SJCRH30 (cell line): ENCODE measurements around the gene ZNF580. TPM values are rescaled to one million over a fixed set of nuclear protein-coding genes. Genes with fewer than 3 reads are reported as not detected.

Experiments used
- DNase-seq, 2 experiments: peaks; one replicate each; pipeline ENCODE4 v3.0.0-alpha.2; 2015 to 2020
- H3K27ac ChIP-seq: fragments of 250-450 bp; sonication (Bioruptor Pico); 2 replicates; pipeline ENCODE4 v1.5.1; 2020; ENCODE audit warnings: mild to moderate bottlenecking, moderate library complexity
- H3K27me3 ChIP-seq: fragments of 250-450 bp; sonication (Bioruptor Pico); 2 replicates; pipeline ENCODE4 v1.5.1; 2020; ENCODE audit warnings: mild to moderate bottlenecking, moderate library complexity
- H3K36me3 ChIP-seq: fragments of 250-450 bp; sonication (Bioruptor Pico); 2 replicates; pipeline ENCODE4 v1.5.1; 2020; ENCODE audit warnings: mild to moderate bottlenecking, moderate library complexity
- H3K4me1 ChIP-seq: fragments of 250-450 bp; sonication (Bioruptor Pico); 2 replicates; pipeline ENCODE4 v1.5.1; 2020; ENCODE audit warnings: mild to moderate bottlenecking, moderate library complexity
- H3K4me3 ChIP-seq: fragments of 250-450 bp; sonication (Bioruptor Pico); 2 replicates; pipeline ENCODE4 v1.5.1; 2020; ENCODE audit warnings: mild to moderate bottlenecking, moderate library complexity
- H3K9me3 ChIP-seq: fragments of 250-450 bp; sonication (Bioruptor Pico); replicated peaks from 2 replicates; pipeline ENCODE4 v1.5.1; 2020; ENCODE audit warnings: mild to moderate bottlenecking, moderate library complexity
- total RNA-seq: library from RNA; depleted of rRNA; stranded (reverse); fragments of >200 nt; shearing (Covaris generic); gene quantifications from 2 replicates; pipeline ENCODE4 v1.2.3, GENCODE V29; 2014

The ZNF580 gene
- total RNA-seq, 1 experiment from 2014 or later: 7.9 TPM

- Histone ChIP-seq H3K27me3 (no peaks in the 10 kb centered on the region), H3K4me3 (peak within 1 kb of the TSS; percentile 63), H3K9me3 (no peaks in the 10 kb centered on the region), H3K4me1 (no peaks in the 10 kb centered on the region), H3K27ac (peak within 1 kb of the TSS; percentile 78), H3K36me3 (0 out of 2 replicates have a peak, but pooled peaks cover 2% of the 10 kb centered on the region)
- DNase-seq: peak; percentile 93 to 96
Observed at GRCh38 chr19:55624109-55625003, 16.4 kb upstream of the ZNF580 start, which contains the start of gene ZNF784. Gene ZNF784 (minus strand): TSS chr19:55624566. CDS start chr19:55624561, 5 bp downstream.

- Histone ChIP-seq H3K9me3 (no peaks in the 10 kb centered on the region), H3K4me3 (peak overlapping the region; percentile 63), H3K4me1 (no peaks in the 10 kb centered on the region), H3K27me3 (no peaks in the 10 kb centered on the region), H3K36me3 (no peaks in the 10 kb centered on the region), H3K27ac (no peak overlapping the region; the same call in 1 of the 2 replicates)
- DNase-seq: no peak
Observed at GRCh38 chr19:55625004-55625326, 15.8 kb upstream of the ZNF580 start.

- Histone ChIP-seq H3K4me1 (no peaks in the 10 kb centered on the region), H3K36me3 (no peaks in the 10 kb centered on the region), H3K4me3 (no peak overlapping the region), H3K27ac (no peak overlapping the region), H3K9me3 (no peaks in the 10 kb centered on the region), H3K27me3 (no peaks in the 10 kb centered on the region)
- no peak for DNase-seq
Observed at GRCh38 chr19:55626350-55626749, 14.5 kb upstream of the ZNF580 start.

GRCh38 chr19:55632463-55632834 is 8.4 kb upstream of the ZNF580 start:
- H3K4me1 ChIP-seq: 0 out of 2 replicates have a peak, but pooled peaks cover 5% of the 10 kb centered on the region
- H3K36me3 ChIP-seq: no peaks in the 10 kb centered on the region
- peak; percentile 92 to 95 for DNase-seq
- H3K27me3 ChIP-seq: no peaks in the 10 kb centered on the region
- no peaks in the 10 kb centered on the region for H3K9me3 ChIP-seq
- H3K4me3 ChIP-seq: no peak overlapping the region
- no peak overlapping the region for H3K27ac ChIP-seq

- Histone ChIP-seq H3K9me3 (no peaks in the 10 kb centered on the region), H3K27ac (peak overlapping the region; percentile 8; the same call in 1 of the 2 replicates)
- peak in 1 of 2 experiments; percentile 63 for DNase-seq
Observed at GRCh38 chr19:55633861-55634260, 6.9 kb upstream of the ZNF580 start.

GRCh38 chr19:55635334-55635717 is 5.5 kb upstream of the ZNF580 start:
- no peaks in the 10 kb centered on the region for H3K36me3 ChIP-seq
- H3K9me3 ChIP-seq: no peaks in the 10 kb centered on the region
- DNase-seq: no peak
- no peaks in the 10 kb centered on the region for H3K27me3 ChIP-seq
- H3K4me1 ChIP-seq: 0 out of 2 replicates have a peak, but pooled peaks cover 5% of the 10 kb centered on the region
- peak overlapping the region; percentile 82 for H3K4me3 ChIP-seq
- H3K27ac ChIP-seq: peak overlapping the region; percentile 59

More at GRCh38 chr19:55633861-55634260, 6.9 kb upstream of the ZNF580 start:
- no peaks in the 10 kb centered on the region for H3K27me3 ChIP-seq
- 0 out of 2 replicates have a peak, but pooled peaks cover 5% of the 10 kb centered on the region for H3K4me1 ChIP-seq
- H3K4me3 ChIP-seq: no peak overlapping the region
- H3K36me3 ChIP-seq: no peaks in the 10 kb centered on the region

GRCh38 chr19:55635856-55636440 is 4.9 kb upstream of the ZNF580 start:
- Histone ChIP-seq H3K27ac (no peak overlapping the region), H3K27me3 (no peaks in the 10 kb centered on the region), H3K4me1 (0 out of 2 replicates have a peak, but pooled peaks cover 5% of the 10 kb centered on the region)

GRCh38 chr19:55636723-55637122 is 4.1 kb upstream of the ZNF580 start:
- H3K27me3 ChIP-seq: no peaks in the 10 kb centered on the region
- no peak overlapping the region for H3K27ac ChIP-seq
- no peaks in the 10 kb centered on the region for H3K36me3 ChIP-seq
- 0 out of 2 replicates have a peak, but pooled peaks cover 5% of the 10 kb centered on the region for H3K4me1 ChIP-seq
- DNase-seq: no peak
- no peak overlapping the region for H3K4me3 ChIP-seq
- H3K9me3 ChIP-seq: no peaks in the 10 kb centered on the region

More at GRCh38 chr19:55635856-55636440, 4.9 kb upstream of the ZNF580 start:
- no peaks in the 10 kb centered on the region for H3K36me3 ChIP-seq
- peak overlapping the region; percentile 82 for H3K4me3 ChIP-seq
- DNase-seq: no peak
- H3K9me3 ChIP-seq: no peaks in the 10 kb centered on the region

GRCh38 chr19:55637534-55637933 is 3.3 kb upstream of the ZNF580 start:
- no peak for DNase-seq
- no peaks in the 10 kb centered on the region for H3K9me3 ChIP-seq
- no peak overlapping the region for H3K27ac ChIP-seq
- no peak overlapping the region for H3K4me3 ChIP-seq
- no peaks in the 10 kb centered on the region for H3K36me3 ChIP-seq
- no peaks in the 10 kb centered on the region for H3K27me3 ChIP-seq
- H3K4me1 ChIP-seq: 0 out of 2 replicates have a peak, but pooled peaks cover 11% of the 10 kb centered on the region

GRCh38 chr19:55638864-55639359 is 1.9 kb upstream of the ZNF580 start:
- DNase-seq: peak; percentile 73 to 79
- H3K9me3 ChIP-seq: no peaks in the 10 kb centered on the region
- no peaks in the 10 kb centered on the region for H3K27me3 ChIP-seq
- H3K36me3 ChIP-seq: no peaks in the 10 kb centered on the region
- peaks cover 12% of the 10 kb centered on the region; the same call in 1 of the 2 replicates for H3K4me1 ChIP-seq
- no peak overlapping the region for H3K27ac ChIP-seq
- H3K4me3 ChIP-seq: no peak overlapping the region

- Histone ChIP-seq H3K36me3 (peaks cover 6% of the 10 kb centered on the region), H3K4me1 (peaks cover 9% of the 10 kb centered on the region; the same call in 1 of the 2 replicates), H3K9me3 (no peaks in the 10 kb centered on the region), H3K27me3 (no peaks in the 10 kb centered on the region), H3K4me3 (peak overlapping the region; percentile 84), H3K27ac (peak overlapping the region; percentile 51)
- peak in 1 of 2 experiments; percentile 37 for DNase-seq
Observed at GRCh38 chr19:55640043-55640576, 692 bp upstream of the ZNF580 start.

GRCh38 chr19:55641426-55642152 is 787 bp downstream of the ZNF580 start:
- Histone ChIP-seq H3K4me1 (peaks cover 9% of the 10 kb centered on the region; the same call in 1 of the 2 replicates), H3K27me3 (no peaks in the 10 kb centered on the region), H3K4me3 (peak overlapping the region; percentile 84), H3K27ac (peak overlapping the region; percentile 51), H3K36me3 (peaks cover 13% of the 10 kb centered on the region), H3K9me3 (no peaks in the 10 kb centered on the region)
- peak in 1 of 2 experiments; percentile 45 for DNase-seq

- DNase-seq: peak in 1 of 2 experiments; percentile 36
- Histone ChIP-seq H3K9me3 (no peaks in the 10 kb centered on the region), H3K4me3 (peak overlapping the region; percentile 84), H3K36me3 (peaks cover 19% of the 10 kb centered on the region), H3K4me1 (peaks cover 9% of the 10 kb centered on the region; the same call in 1 of the 2 replicates), H3K27ac (no peak overlapping the region), H3K27me3 (no peaks in the 10 kb centered on the region)
Observed at GRCh38 chr19:55642153-55643002, 1.6 kb downstream of the ZNF580 start.
